ENCODE measurements around the gene WARS2.

DNA sequence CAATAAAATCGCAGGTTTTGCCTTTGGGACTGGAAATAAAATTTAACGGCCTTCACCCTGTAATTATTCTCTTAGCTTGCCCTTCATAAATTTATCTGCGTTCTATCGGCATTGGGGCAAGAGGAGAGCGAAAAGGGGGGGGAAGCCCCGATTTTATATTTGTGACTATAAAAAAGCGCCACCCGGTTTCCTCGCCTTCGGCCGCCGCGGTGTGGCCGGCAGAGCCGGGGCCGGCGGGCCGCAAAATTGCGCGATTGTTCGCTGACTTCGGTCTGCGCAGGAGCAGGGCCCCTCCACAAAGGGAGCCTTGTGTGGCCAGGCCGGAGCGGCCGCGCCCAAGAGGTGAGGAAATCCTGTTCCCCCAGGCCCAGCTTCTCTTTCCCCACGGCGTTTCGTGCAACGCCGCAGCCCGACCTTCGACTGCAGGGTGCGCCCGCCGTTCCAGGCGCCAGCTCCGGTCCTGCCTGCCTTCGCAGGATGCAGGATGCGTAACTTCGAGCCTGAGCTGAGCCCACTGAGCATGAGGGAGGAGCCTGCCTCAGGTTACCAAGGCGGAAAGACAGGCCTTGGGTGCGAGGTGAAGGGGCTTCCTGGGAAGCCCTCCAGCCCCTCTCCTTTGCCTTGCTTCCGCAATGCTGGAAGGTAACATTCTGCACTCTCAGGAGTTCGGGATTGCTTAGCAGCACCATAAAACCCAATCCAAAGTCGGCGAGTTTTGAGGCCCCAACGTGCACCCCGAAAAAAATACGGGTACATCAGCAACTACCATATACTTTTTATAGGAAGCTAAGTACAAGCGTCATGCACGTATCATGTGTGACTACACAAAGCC, 147.4 kb downstream of the WARS2 start:
- TF ChIP-seq CTCF (IDR thresholded peaks at IDR 0.05; ENCODE audit: poor library complexity) = no peak
- TF ChIP-seq EZH2phosphoT487 (IDR thresholded peaks at IDR 0.05; ENCODE audit: low read depth, severe bottlenecking, unreplicated experiment) = no peak
- peak; percentile 58 for TF ChIP-seq EZH2 (IDR thresholded peaks at IDR 0.05; ENCODE audit: borderline replicate concordance)

Data from hepatocyte (in vitro differentiated cells).